Testis (tissue), 2 donors: ENCODE results near the gene ACACB.

Source experiments
- CTCF ChIP-seq, 3 experiments: fragments of 450-650 bp in 2 of 3; fragments of 200-600 bp in 1 of 3; sonication (generic) in 1 of 3; IDR thresholded peaks; one replicate each; pipeline ENCODE4 v1.5.1; 2016 to 2019; ENCODE audit warnings: antibody characterized with exemption in 3 of 3, mild to moderate bottlenecking in 2 of 3, moderate library complexity in 1 of 3
- POLR2A ChIP-seq: fragments of 450-650 bp; IDR thresholded peaks from one replicate; pipeline ENCODE4 v1.6.1; 2017; ENCODE audit warnings: antibody characterized with exemption, mild to moderate bottlenecking, moderate library complexity

- TF ChIP-seq POLR2A = no peak
- no peak for TF ChIP-seq CTCF (IDR thresholded peaks at IDR 0.05)
Observed at GRCh38 chr12:109281452-109281851, 165.1 kb downstream of the ACACB start.
